Measurements from ENCODE around the gene AXIN2. TPM values are rescaled to one million over a fixed set of nuclear protein-coding genes. Genes with fewer than 3 reads are reported as not detected.

AXIN2 gene
- total and polyA plus RNA-seq, 10 of the 15 experiments (the other 5 are each of a cell fraction or from before 2014, with no cell fraction given), result 0.47 to 7.8 (median 3.1) TPM

DNA sequence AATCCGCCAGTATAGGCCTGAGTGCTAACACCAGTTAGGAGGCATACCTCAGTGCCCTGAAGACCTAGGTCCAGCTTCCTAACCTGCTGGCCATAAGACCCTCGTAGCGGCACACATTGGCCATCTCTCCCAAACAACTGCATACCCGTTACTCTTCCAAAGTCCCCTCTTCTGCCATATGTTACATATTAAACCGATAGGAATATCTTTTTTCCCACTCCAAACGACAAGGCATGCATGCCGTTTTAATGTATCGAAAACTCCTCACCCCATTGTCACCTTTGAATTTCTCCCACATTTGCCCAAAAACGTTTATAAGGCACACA lies 721 bp upstream of the AXIN2 start:
- RAD21 ChIA-PET (ENCODE audit: unreplicated experiment), result no interaction called here
- DNase-seq (ENCODE audit: low read depth, low spot score), result no peak
- FAIRE-seq, result no peak
- no peaks in the 10 kb centered on the region for H3K9me3 ChIP-seq (replicated peaks; ENCODE audit: control insufficient read depth, insufficient read depth, low read length)
- in situ Hi-C loops (cut with MboI), result loop anchor here (25.0 kb wide), 1 partner anchor 600 kb away; no protein-coding TSS in a partner anchor
- no peak for ATAC-seq
- no peak overlapping the region for H3K27ac ChIP-seq (ENCODE audit: control insufficient read depth, insufficient read depth)
- CTCF ChIA-PET, result no interaction called here
- H3K79me2 ChIP-seq (ENCODE audit: control insufficient read depth, insufficient read depth, low read length), result no peaks in the 10 kb centered on the region; the same call in 1 of the 2 replicates
- WGBS (ENCODE audit: insufficient coverage, insufficient replicate concordance, low lambda C conversion rate, missing lambda C conversion rate), result 69% methylated on average over 9 of the region's 9 CpGs
- H3K27me3 ChIP-seq (replicated peaks in 1 of 2; ENCODE audit: control insufficient read depth in 2 of 2, insufficient read depth in 2 of 2, low read length in 1 of 2), result peaks cover 0 to 5% of the 10 kb centered on the region in 2 experiments; a peak in 2 of 4 replicates
- peaks cover 21% of the 10 kb centered on the region for H3K4me1 ChIP-seq (ENCODE audit: control insufficient read depth, insufficient read depth, low read length)
- no peaks in the 10 kb centered on the region; the same call in 1 of the 2 replicates for H4K20me1 ChIP-seq (ENCODE audit: control insufficient read depth, insufficient read depth)
- POLR2A ChIA-PET, result interaction anchor here (0.6 kb wide), 1 partner anchor 61 kb away, joined by 4 read pairs; no protein-coding TSS in a partner anchor
- H3K4me3 ChIP-seq, result no peak overlapping the region
- H3K9ac ChIP-seq (ENCODE audit: control insufficient read depth, insufficient read depth, low read length), result no peak overlapping the region
- SMC1A ChIA-PET (ENCODE audit: uncharacterized antibody, unreplicated experiment), result no interaction called here
- TF ChIP-seq, protein P1, sequence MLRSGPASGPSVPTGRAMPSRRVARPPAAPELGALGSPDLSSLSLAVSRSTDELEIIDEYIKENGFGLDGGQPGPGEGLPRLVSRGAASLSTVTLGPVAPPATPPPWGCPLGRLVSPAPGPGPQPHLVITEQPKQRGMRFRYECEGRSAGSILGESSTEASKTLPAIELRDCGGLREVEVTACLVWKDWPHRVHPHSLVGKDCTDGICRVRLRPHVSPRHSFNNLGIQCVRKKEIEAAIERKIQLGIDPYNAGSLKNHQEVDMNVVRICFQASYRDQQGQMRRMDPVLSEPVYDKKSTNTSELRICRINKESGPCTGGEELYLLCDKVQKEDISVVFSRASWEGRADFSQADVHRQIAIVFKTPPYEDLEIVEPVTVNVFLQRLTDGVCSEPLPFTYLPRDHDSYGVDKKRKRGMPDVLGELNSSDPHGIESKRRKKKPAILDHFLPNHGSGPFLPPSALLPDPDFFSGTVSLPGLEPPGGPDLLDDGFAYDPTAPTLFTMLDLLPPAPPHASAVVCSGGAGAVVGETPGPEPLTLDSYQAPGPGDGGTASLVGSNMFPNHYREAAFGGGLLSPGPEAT (IDR thresholded peaks at IDR 0.05; ENCODE audit: low read depth), result no peak
- TF ChIP-seq, protein P2, sequence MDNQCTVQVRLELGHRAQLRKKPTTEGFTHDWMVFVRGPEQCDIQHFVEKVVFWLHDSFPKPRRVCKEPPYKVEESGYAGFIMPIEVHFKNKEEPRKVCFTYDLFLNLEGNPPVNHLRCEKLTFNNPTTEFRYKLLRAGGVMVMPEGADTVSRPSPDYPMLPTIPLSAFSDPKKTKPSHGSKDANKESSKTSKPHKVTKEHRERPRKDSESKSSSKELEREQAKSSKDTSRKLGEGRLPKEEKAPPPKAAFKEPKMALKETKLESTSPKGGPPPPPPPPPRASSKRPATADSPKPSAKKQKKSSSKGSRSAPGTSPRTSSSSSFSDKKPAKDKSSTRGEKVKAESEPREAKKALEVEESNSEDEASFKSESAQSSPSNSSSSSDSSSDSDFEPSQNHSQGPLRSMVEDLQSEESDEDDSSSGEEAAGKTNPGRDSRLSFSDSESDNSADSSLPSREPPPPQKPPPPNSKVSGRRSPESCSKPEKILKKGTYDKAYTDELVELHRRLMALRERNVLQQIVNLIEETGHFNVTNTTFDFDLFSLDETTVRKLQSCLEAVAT (IDR thresholded peaks at IDR 0.05), result peak; percentile 55; the same call in 1 of the 2 replicates
- H3K36me3 ChIP-seq (ENCODE audit: control insufficient read depth in 2 of 2, insufficient read depth in 2 of 2, low read length in 1 of 2), result no peaks in the 10 kb centered on the region
- no TSS peak for BruUV-seq (replicated peaks)
- H2AFZ ChIP-seq (ENCODE audit: control insufficient read depth, low read depth, low read length), result no peak overlapping the region
- H3K4me2 ChIP-seq (ENCODE audit: control insufficient read depth, insufficient read depth), result peak overlapping the region; percentile 90
- intact Hi-C loops (cut with micrococcal nuclease; ENCODE audit: unreplicated experiment), result loop anchor here (10.0 kb wide), 1 partner anchor 233 kb away; no protein-coding TSS in a partner anchor
